Stimulated activated CD4-positive, alpha-beta T cell treated with anti-CD3 and anti-CD28 coated beads, Interleukin-4, amount 100 ng/mL, for 48 hours (primary cell): ENCODE measurements around the gene GAS7.
"Not testable (repeated sequence)": the region's sequence is repeated elsewhere in the genome, so short reads cannot be mapped to it uniquely, and the experiment has no call there.

Experiments used
- DNase-seq, 2 donors: peaks; one replicate each; pipeline ENCODE4 v3.0.0-alpha.2; 2020; ENCODE audit warnings: low read depth in 2 of 2

Gene GAS7

GRCh38 chr17:10072556-10073425 is 125.6 kb downstream of the GAS7 start:
- no peak for DNase-seq

DNA sequence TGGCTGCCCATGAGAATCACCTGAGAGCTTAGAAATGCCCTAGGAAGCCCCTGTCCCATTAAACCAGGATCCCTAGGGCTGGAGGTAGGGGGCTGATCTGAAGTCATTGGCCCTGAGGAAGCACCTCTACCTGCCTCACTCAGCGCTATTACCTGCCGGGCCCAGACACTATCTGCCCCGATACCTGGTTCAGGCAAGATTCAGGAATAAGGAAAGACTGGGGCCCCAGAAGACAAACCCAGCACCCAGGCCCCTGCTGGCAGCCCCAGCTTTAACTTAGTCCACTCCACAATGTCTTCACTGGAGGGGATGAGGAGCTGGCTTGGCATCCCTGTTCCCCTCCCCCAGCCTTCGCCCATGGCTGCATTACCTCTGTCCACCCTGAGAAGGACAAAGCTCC is 126.3 kb downstream of the GAS7 start:
- no peak for DNase-seq

- no peak for DNase-seq
Measured at GRCh38 chr17:10071141-10071540, 127.3 kb downstream of the GAS7 start.

GRCh38 chr17:10070690-10071089 is 127.7 kb downstream of the GAS7 start:
- no peak for DNase-seq

GRCh38 chr17:10069301-10069700 is 129.1 kb downstream of the GAS7 start:
- no peak for DNase-seq

GRCh38 chr17:10067446-10068143 is 130.8 kb downstream of the GAS7 start:
- DNase-seq, result no peak

DNA sequence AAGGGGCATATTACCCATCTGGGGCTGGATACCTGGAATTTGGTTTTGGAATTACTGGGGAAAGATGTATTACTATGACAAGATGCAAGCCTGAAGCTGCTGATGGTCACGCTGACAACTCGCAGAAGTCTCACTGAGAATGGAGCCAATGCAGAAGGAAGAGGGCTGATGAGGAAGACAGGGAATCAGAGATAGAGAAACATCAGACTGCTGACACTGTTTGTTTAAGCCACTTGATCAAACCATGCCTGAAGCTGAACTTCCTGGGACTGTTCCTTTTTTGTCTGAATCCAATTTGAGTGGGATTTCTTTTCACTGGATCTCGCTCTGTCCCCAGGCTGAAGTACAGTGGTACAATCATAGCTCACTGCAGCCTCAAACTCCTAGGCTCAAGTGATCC is 133.9 kb downstream of the GAS7 start:
- DNase-seq, result no peak

- DNase-seq, result no peak
Measured at GRCh38 chr17:10063730-10064241, 134.6 kb downstream of the GAS7 start.

GRCh38 chr17:10062691-10063385 is 135.6 kb downstream of the GAS7 start:
- no peak for DNase-seq

GRCh38 chr17:10061111-10061845 is 137.1 kb downstream of the GAS7 start:
- DNase-seq, result no peak

DNA sequence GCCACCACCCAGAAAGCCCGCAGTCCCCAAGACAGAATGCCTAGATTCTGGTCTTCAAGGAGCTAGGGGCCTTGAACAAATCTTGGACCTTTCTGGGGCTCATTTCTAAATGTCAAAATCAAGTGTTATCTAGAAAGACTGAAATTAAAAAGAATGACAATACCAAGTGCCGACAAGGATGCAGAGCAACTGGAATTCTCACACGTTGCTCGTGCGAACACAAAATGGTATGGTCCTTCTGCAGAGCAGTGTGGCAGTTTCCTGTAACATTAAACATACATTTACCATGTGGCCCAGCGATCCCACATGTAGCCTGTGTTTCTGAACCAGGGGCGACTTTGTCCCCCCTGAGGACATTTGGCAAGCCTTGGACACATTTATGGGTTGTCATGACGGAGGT is 137.9 kb downstream of the GAS7 start:
- no peak for DNase-seq

DNA sequence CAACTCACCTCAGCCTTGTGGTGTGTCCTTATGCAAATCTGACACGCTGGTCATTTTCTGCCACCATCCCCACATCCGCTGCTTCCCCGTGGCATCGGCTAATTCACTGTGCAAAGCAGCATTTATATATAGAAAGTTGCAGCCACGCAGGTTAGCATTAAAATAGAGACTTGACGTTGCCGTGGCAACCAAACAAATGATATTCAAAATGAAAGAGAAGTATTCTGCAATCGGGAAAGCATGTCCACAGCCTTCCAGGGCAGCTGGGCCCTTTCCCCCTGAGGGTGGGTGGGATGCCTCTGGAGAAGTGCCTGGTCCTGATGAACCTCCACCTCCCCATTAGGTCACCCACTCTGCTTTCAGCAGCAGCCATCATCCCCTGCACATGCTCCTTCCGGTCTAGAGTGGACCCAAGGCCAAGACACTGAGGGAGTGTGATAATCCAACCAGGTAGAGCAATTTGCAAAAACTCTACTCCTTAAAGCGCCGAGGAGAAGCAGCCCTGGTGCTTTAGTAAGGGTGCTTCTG is 138.7 kb downstream of the GAS7 start:
- no peak for DNase-seq

GRCh38 chr17:10058921-10059683 is 139.3 kb downstream of the GAS7 start:
- no peak for DNase-seq

- DNase-seq, result not testable (repeated sequence)
Measured at GRCh38 chr17:10057466-10057865, 140.9 kb downstream of the GAS7 start.

- DNase-seq, result no peak
Measured at GRCh38 chr17:10055262-10055975, 143.0 kb downstream of the GAS7 start.

DNA sequence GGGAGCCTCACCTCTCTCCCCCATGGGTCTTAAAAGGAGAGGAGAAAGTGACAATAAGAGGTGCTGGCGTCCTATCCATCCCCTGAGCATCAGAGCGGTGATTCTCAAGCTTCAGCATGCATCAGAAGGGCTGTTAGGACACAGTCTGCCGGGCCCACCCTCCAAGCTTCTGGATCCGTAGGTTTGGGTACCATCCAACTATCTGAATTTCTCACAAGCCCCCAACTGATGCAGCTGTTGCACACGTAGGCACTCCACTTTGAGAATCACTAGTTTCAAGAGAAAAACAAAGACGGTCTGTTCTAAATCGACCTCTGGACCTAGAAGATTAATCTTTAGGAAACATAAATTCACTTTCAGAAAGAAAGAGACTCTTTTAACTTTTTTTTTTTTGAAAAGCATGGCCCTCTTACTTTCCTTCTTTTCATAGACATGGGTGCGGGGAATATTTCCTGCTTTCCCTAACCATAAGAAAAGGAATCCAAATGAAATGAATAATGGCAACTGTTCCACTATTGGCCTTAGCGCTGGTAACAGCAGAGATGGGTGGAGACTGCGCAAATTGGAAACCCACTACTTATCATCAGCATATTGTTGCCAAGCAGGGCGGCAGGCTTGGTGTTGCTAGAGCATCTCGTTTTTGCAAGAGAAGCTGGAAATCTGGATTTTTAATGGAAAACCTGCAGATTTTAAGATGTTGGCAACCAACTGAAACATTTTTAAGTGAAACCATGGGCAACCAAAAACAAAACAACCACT is 144.4 kb downstream of the GAS7 start:
- DNase-seq, result no peak

- DNase-seq, result no peak
Measured at GRCh38 chr17:10052106-10052813, 146.1 kb downstream of the GAS7 start.

DNA sequence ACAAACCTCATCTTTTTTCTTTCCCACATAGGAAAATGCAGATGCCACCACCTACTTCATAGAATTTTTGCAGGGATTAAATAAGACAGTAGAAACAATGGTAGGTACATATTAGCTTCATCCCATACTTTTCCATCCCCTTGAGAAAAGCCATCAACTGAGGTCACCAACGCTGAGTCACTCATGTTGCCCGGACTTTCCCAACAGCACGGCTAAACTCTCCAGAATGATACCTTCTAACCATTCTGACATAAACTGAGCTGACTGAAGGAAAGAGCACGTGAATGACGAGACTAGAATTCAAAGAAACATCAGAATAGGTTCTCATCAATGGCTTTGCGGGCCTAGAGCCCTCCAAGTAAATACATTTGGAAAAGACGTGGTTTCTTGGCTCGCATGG is 147.3 kb downstream of the GAS7 start:
- no peak for DNase-seq
